Caco-2 (cell line): Measurements from ENCODE around the gene STRIP1. TPM values are rescaled to one million over a fixed set of nuclear protein-coding genes. Genes with fewer than 3 reads are reported as not detected.
A peak's percentile ranks its signal among the peaks of the same experiment; 100 is the strongest.

Experiments used
- BruUV-seq: library from RNA; stranded (reverse); fragments of 400-500 nt; replicated peaks from 2 replicates; lab custom pipeline; 2021; lab: Mats Ljungman, UMichigan
- CTCF ChIA-PET: fragments of 300-600 bp; sonication (Branson Sonifier 250); formaldehyde crosslinking; loops from one replicate; lab custom pipeline; 2022; ENCODE audit warnings: antibody characterized with exemption; lab: Charles Lee
- POLR2A ChIA-PET: fragments of 300-600 bp; sonication (Branson Sonifier 250); formaldehyde crosslinking; loops from one replicate; lab custom pipeline; 2022; ENCODE audit warnings: antibody characterized with exemption; lab: Charles Lee
- DNase-seq, 2 experiments: peaks; one replicate each; pipeline versions ENCODE4 v3.0.0 to v3.0.0-alpha.2; 2020 to 2022
- H3K27me3 ChIP-seq: replicated peaks from 2 replicates; pipeline ENCODE4 v1.6.0; 2011; ENCODE audit warnings: low read length; ENCODE audit not compliant: control insufficient read depth, insufficient read depth
- H3K36me3 ChIP-seq: 2 replicates; pipeline ENCODE4 v1.5.1; 2011; ENCODE audit warnings: low read length; ENCODE audit not compliant: control insufficient read depth, insufficient read depth
- H3K4me1 ChIP-seq: fragments of 250-450 bp; sonication (Bioruptor Pico); 2 replicates; pipeline ENCODE4 v1.5.1; 2020; ENCODE audit warnings: mild to moderate bottlenecking
- H3K4me3 ChIP-seq: 2 replicates; pipeline ENCODE4 v1.5.1; 2011; ENCODE audit warnings: low read depth, mild to moderate bottlenecking, control low read depth, low read length
- H3K9me3 ChIP-seq: fragments of 250-450 bp; sonication (Bioruptor Pico); 2 replicates; pipeline ENCODE4 v1.5.1; 2020; ENCODE audit warnings: mild to moderate bottlenecking, moderate library complexity
- H3K27ac Mint-ChIP-seq: one replicate; pipeline ENCODE4 v1.8.0; 2022; ENCODE audit warnings: mixed read lengths; ENCODE audit not compliant: unreplicated experiment
- H3K27me3 Mint-ChIP-seq: one replicate; pipeline ENCODE4 v1.8.0; 2022; ENCODE audit warnings: mixed read lengths; ENCODE audit not compliant: insufficient read depth, unreplicated experiment
- H3K36me3 Mint-ChIP-seq: one replicate; pipeline ENCODE4 v1.8.0; 2022; ENCODE audit warnings: mild to moderate bottlenecking, mixed read lengths; ENCODE audit not compliant: insufficient read depth, unreplicated experiment
- H3K4me1 Mint-ChIP-seq: one replicate; pipeline ENCODE4 v1.8.0; 2022; ENCODE audit warnings: low read depth, mixed read lengths; ENCODE audit not compliant: unreplicated experiment
- H3K4me3 Mint-ChIP-seq: one replicate; pipeline ENCODE4 v1.8.0; 2022; ENCODE audit warnings: mild to moderate bottlenecking, moderate library complexity, mixed read lengths; ENCODE audit not compliant: unreplicated experiment
- H3K9me3 Mint-ChIP-seq: one replicate; pipeline ENCODE4 v1.8.0; 2022; ENCODE audit warnings: mixed read lengths; ENCODE audit not compliant: unreplicated experiment
- CTCF ChIP-seq, 2 experiments: fragments of 200-600 bp in 1 of 2; IDR thresholded peaks; 1 replicate in 1 of 2; 2 replicates in 1 of 2; pipeline versions ENCODE4 v1.5.1 to v1.8.0; 2011 to 2022; ENCODE audit warnings: antibody characterized with exemption in 1 of 2, control low read depth in 1 of 2, inconsistent platforms in 1 of 2, low read depth in 1 of 2, low read length in 1 of 2, mild to moderate bottlenecking in 1 of 2, moderate library complexity in 1 of 2; ENCODE audit not compliant: insufficient read depth in 1 of 2, severe bottlenecking in 1 of 2, unreplicated experiment in 1 of 2
- intact Hi-C: fragments of 100-400 bp; cut with micrococcal nuclease; formaldehyde crosslinking; loops from one replicate; pipeline ENCODE4 v1.10.0; 2022; ENCODE audit not compliant: unreplicated experiment
- total RNA-seq: library from RNA; stranded (reverse); gene quantifications from 2 replicates; pipeline ENCODE4 v1.2.3, GENCODE V29; 2022

The STRIP1 gene
- total RNA-seq, 1 experiment from 2014 or later, result 36.1 TPM

DNA sequence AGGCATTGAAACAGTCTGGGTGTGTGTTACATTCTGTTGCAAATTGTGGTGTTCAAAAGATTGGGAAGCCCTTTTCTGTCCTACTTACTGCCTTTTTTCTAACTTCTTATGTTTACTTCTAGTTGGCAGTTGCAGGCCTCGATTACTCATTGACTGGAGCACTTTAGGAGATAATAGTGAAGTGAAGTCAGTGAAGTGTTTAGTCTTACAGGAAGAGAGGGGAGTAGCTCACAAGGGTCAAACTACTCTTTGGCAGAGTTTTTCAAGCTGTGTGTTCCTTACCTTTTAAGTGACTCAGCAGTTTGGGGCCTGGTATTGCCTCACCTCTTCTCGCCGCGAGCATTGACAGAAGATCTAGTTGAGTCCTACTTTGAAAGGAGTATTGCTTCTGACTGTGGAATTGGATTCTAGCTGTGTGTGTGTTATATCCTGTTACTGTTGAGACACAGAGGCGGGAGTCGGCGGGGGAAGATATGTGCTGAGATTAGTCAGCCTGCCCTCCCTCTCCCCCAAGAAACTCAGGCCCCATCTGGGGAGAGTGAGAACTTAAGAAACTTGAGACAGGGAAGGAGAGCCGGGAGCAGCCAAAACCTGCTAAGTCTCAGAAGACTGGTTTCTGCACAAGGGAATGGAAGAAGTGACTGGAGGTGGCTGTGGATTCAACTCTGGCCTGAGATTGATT is 30.5 kb upstream of the STRIP1 start:
- POLR2A ChIA-PET, result interaction anchor here (1.0 kb wide), 1 partner anchor 19 kb away, joined by 5 read pairs; the partner anchor contains the start of gene AHCYL1
- H3K4me3 Mint-ChIP-seq, result peak overlapping the region; percentile 67
- no peaks in the 10 kb centered on the region for H3K9me3 ChIP-seq
- peaks cover 21% of the 10 kb centered on the region for H3K4me1 Mint-ChIP-seq
- H3K36me3 ChIP-seq, result no peaks in the 10 kb centered on the region
- H3K4me3 ChIP-seq, result no peak overlapping the region
- H3K27me3 Mint-ChIP-seq, result no peaks in the 10 kb centered on the region
- peaks cover 28% of the 10 kb centered on the region for H3K4me1 ChIP-seq
- peak; percentile 60 to 73 for DNase-seq
- CTCF ChIA-PET, result interaction anchor here (1.0 to 1.3 kb wide), 4 partner anchors 19 to 227 kb away, joined by 3 to 7 read pairs (median 3); no protein-coding TSS in a partner anchor
- peaks cover 7% of the 10 kb centered on the region for H3K36me3 Mint-ChIP-seq
- intact Hi-C loops, result no loop called here
- H3K9me3 Mint-ChIP-seq, result no peaks in the 10 kb centered on the region
- BruUV-seq, result TSS peak; percentile 35
- no peak for TF ChIP-seq CTCF (IDR thresholded peaks at IDR 0.05; ENCODE audit: insufficient read depth in 1 of 2, low read depth in 1 of 2, low read length in 1 of 2, severe bottlenecking in 1 of 2, unreplicated experiment in 1 of 2)
- peak overlapping the region; percentile 87 for H3K27ac Mint-ChIP-seq
- H3K27me3 ChIP-seq, result no peaks in the 10 kb centered on the region

GRCh38 chr1:110004583-110004982 is 29.8 kb upstream of the STRIP1 start:
- H3K4me3 Mint-ChIP-seq, result peak overlapping the region; percentile 67
- Histone ChIP-seq H3K4me3 (no peak overlapping the region), H3K36me3 (no peaks in the 10 kb centered on the region), H3K27me3 (no peaks in the 10 kb centered on the region), H3K4me1 (peaks cover 28% of the 10 kb centered on the region), H3K9me3 (no peaks in the 10 kb centered on the region)
- DNase-seq, result no peak
- intact Hi-C loops, result no loop called here
- H3K4me1 Mint-ChIP-seq, result peaks cover 21% of the 10 kb centered on the region
- TF ChIP-seq CTCF (IDR thresholded peaks at IDR 0.05; ENCODE audit: insufficient read depth in 1 of 2, low read depth in 1 of 2, low read length in 1 of 2, severe bottlenecking in 1 of 2, unreplicated experiment in 1 of 2), result no peak
- peak overlapping the region; percentile 87 for H3K27ac Mint-ChIP-seq
- no TSS peak for BruUV-seq
- H3K27me3 Mint-ChIP-seq, result no peaks in the 10 kb centered on the region
- ChIA-PET POLR2A (no interaction called here), CTCF (interaction anchor here (1.3 kb wide), 1 partner anchor 25 kb away, joined by 3 read pairs; no protein-coding TSS in a partner anchor)
- H3K36me3 Mint-ChIP-seq, result peaks cover 7% of the 10 kb centered on the region
- H3K9me3 Mint-ChIP-seq, result no peaks in the 10 kb centered on the region

DNA sequence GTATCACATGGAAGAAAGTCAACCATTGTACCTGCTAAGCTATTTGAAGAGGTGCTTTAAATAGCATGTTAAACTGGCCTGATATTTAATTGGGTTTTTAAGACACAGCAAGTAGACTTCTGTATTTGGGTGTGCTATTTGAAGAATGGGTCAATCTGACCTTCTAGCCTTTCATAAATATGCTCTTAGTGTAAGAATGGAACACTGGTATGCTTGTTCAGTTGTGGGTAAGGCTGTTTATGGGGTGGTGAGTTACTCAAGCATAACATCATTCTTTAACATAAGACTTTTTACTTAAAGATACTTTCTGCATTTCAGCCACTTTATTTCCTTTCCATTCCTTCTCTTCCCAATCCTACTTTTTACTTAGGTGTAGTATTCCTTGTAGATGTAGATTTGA is 28.5 kb upstream of the STRIP1 start:
- Mint-ChIP-seq H3K27ac (no peak overlapping the region), H3K4me1 (peaks cover 21% of the 10 kb centered on the region), H3K9me3 (no peaks in the 10 kb centered on the region), H3K4me3 (no peak overlapping the region), H3K36me3 (peaks cover 17% of the 10 kb centered on the region), H3K27me3 (no peaks in the 10 kb centered on the region)
- Histone ChIP-seq H3K36me3 (no peaks in the 10 kb centered on the region), H3K4me1 (peaks cover 28% of the 10 kb centered on the region), H3K4me3 (no peak overlapping the region), H3K9me3 (no peaks in the 10 kb centered on the region), H3K27me3 (no peaks in the 10 kb centered on the region)
- no peak for DNase-seq
- no peak for TF ChIP-seq CTCF (IDR thresholded peaks at IDR 0.05; ENCODE audit: insufficient read depth in 1 of 2, low read depth in 1 of 2, low read length in 1 of 2, severe bottlenecking in 1 of 2, unreplicated experiment in 1 of 2)
- POLR2A ChIA-PET, result no interaction called here
- no TSS peak for BruUV-seq
- CTCF ChIA-PET, result no interaction called here
- intact Hi-C loops, result no loop called here
